ENCODE measurements around the gene NUP62. TPM values are rescaled to one million over a fixed set of nuclear protein-coding genes. Genes with fewer than 3 reads are reported as not detected.

NUP62 gene
- total and polyA plus RNA-seq, 2 experiments from 2014 or later = 35.1 to 38.5 TPM

DNA sequence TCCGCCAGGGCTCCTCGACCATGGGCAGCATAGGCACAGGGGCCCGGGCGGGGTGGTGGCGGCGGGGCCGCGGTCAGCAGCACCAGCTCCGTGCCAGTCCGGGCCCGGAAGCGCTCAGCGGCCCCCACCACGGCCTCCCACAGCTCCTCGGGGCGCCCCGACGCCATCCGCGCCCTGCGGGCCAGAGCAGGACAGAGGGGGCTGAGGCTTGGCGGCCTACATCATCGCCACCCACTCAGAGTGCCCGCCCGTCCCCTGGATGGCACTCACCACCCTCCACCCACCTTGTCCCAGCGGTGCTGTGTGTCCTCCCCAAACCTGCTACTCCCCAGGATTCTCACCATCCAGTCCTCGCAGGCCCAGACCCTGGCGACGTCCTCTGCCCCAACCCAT is 56.2 kb downstream of the NUP62 start:
- H3K79me2 ChIP-seq (ENCODE audit: insufficient read depth) = peaks cover 51% of the 10 kb centered on the region
- 89 to 92% methylated on average over 10 to 24 of the region's 29 CpGs for WGBS, 2 experiments (ENCODE audit: low coverage in 1 of 2, low lambda C conversion rate in 2 of 2, missing lambda C conversion rate in 2 of 2)
- H3F3A ChIP-seq (ENCODE audit: insufficient read depth) = peaks cover 10% of the 10 kb centered on the region; the same call in 1 of the 2 replicates
- H3K4me3 ChIP-seq = no peak overlapping the region
- TF ChIP-seq EZH2 (IDR thresholded peaks at IDR 0.05; ENCODE audit: insufficient read depth, poor library complexity, severe bottlenecking) (no peak), EZH2phosphoT487 (IDR thresholded peaks at IDR 0.05; ENCODE audit: insufficient read depth, low read depth) (no peak)
- H3K4me1 ChIP-seq (ENCODE audit: insufficient read depth) = peaks cover 19% of the 10 kb centered on the region
- no peaks in the 10 kb centered on the region for H3K9me3 ChIP-seq (ENCODE audit: low read depth)
- H3K36me3 ChIP-seq (ENCODE audit: low read depth) = 0 out of 2 replicates have a peak, but pooled peaks cover 2% of the 10 kb centered on the region
- H3K27ac ChIP-seq = no peak overlapping the region
- no peaks in the 10 kb centered on the region for H3K27me3 ChIP-seq (replicated peaks; ENCODE audit: insufficient read depth)
- H3K4me2 ChIP-seq (ENCODE audit: unreplicated experiment) = no peak overlapping the region
- no peaks in the 10 kb centered on the region for H3K9me2 ChIP-seq (ENCODE audit: insufficient read depth)
- in situ Hi-C loops (cut with MboI) = no loop called here
- H4K20me1 ChIP-seq (ENCODE audit: insufficient read depth) = no peaks in the 10 kb centered on the region
- no peak overlapping the region for H3K9ac ChIP-seq
- no peak overlapping the region for H2AFZ ChIP-seq
- no peak for DNase-seq

DNA sequence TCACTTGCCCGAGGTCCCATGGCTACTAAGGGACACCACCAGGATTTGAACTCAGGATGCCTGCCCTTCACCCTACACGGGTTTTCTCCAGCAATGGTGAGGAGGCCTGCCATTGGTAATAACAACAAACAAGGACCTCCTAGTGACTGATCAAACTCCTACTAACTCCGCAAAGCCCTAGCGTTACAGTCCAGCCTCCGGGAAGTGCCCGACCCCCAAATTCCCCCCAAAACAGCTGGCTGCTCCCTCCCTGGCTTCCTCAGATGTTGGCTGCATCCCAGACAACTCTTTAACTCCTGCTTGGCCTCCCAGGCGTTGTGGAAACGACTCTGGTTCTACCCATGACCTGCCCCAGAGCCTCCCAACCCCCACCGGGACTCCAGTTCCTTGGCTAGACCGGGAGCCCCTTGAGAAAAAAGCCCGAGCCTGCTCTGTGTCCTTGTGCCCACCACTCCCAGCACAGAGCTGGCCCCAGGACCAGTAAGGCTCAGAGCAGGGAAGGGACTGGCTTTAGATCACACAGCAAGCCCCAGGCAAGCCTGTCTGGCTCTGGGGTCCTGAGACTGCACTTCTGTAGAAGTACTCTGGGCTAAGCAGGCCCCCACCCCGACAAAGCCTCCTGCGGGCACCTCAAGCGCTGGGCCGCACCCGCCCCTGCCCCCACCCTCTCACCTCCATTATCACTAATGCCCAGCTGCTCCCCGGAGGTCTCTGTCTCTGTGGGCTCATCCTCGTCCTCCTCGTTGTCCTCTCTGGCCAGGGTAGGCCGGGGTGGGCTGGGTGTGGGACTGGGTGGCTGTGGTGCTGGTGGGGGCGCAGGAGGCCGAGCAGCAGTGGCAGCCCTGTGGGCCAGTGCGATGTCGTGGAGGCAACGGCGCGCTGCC is 56.8 kb downstream of the NUP62 start:
- Histone ChIP-seq H3K9ac (no peak overlapping the region), H3K27me3 (replicated peaks; ENCODE audit: insufficient read depth) (no peaks in the 10 kb centered on the region), H2AFZ (no peak overlapping the region), H3F3A (ENCODE audit: insufficient read depth) (peaks cover 16% of the 10 kb centered on the region; the same call in 1 of the 2 replicates), H3K36me3 (ENCODE audit: low read depth) (0 out of 2 replicates have a peak, but pooled peaks cover 2% of the 10 kb centered on the region), H3K9me3 (ENCODE audit: low read depth) (no peaks in the 10 kb centered on the region), H3K9me2 (ENCODE audit: insufficient read depth) (no peaks in the 10 kb centered on the region), H3K4me3 (no peak overlapping the region), H3K4me2 (ENCODE audit: unreplicated experiment) (no peak overlapping the region), H3K79me2 (ENCODE audit: insufficient read depth) (peaks cover 51% of the 10 kb centered on the region), H3K27ac (no peak overlapping the region), H3K4me1 (ENCODE audit: insufficient read depth) (peaks cover 19% of the 10 kb centered on the region), H4K20me1 (ENCODE audit: insufficient read depth) (no peaks in the 10 kb centered on the region)
- WGBS, 2 experiments (ENCODE audit: low coverage in 1 of 2, low lambda C conversion rate in 2 of 2, missing lambda C conversion rate in 2 of 2) = 69 to 79% methylated on average over 15 to 27 of the region's 27 CpGs
- DNase-seq = no peak
- in situ Hi-C loops (cut with MboI) = no loop called here
- TF ChIP-seq EZH2 (IDR thresholded peaks at IDR 0.05; ENCODE audit: insufficient read depth, poor library complexity, severe bottlenecking) = no peak
- TF ChIP-seq EZH2phosphoT487 (IDR thresholded peaks at IDR 0.05; ENCODE audit: insufficient read depth, low read depth) = no peak

GRCh38 chr19:49871349-49871985 is 57.8 kb downstream of the NUP62 start:
- Histone ChIP-seq H3K4me3 (no peak overlapping the region), H3F3A (ENCODE audit: insufficient read depth) (peaks cover 16% of the 10 kb centered on the region), H3K9ac (no peak overlapping the region), H3K36me3 (ENCODE audit: low read depth) (0 out of 2 replicates have a peak, but pooled peaks cover 2% of the 10 kb centered on the region), H3K79me2 (ENCODE audit: insufficient read depth) (peaks cover 54% of the 10 kb centered on the region), H4K20me1 (ENCODE audit: insufficient read depth) (no peaks in the 10 kb centered on the region), H2AFZ (no peak overlapping the region), H3K9me2 (ENCODE audit: insufficient read depth) (no peaks in the 10 kb centered on the region), H3K9me3 (ENCODE audit: low read depth) (no peaks in the 10 kb centered on the region), H3K4me2 (ENCODE audit: unreplicated experiment) (no peak overlapping the region), H3K4me1 (ENCODE audit: insufficient read depth) (peaks cover 19% of the 10 kb centered on the region), H3K27me3 (replicated peaks; ENCODE audit: insufficient read depth) (no peaks in the 10 kb centered on the region), H3K27ac (no peak overlapping the region)
- DNase-seq = peak; percentile 35
- TF ChIP-seq EZH2 (IDR thresholded peaks at IDR 0.05; ENCODE audit: insufficient read depth, poor library complexity, severe bottlenecking) (no peak), EZH2phosphoT487 (IDR thresholded peaks at IDR 0.05; ENCODE audit: insufficient read depth, low read depth) (no peak)
- in situ Hi-C loops (cut with MboI) = no loop called here
- WGBS, 2 experiments (ENCODE audit: low coverage in 1 of 2, low lambda C conversion rate in 2 of 2, missing lambda C conversion rate in 2 of 2) = 83 to 88% methylated on average over 17 of the region's 17 CpGs

DNA sequence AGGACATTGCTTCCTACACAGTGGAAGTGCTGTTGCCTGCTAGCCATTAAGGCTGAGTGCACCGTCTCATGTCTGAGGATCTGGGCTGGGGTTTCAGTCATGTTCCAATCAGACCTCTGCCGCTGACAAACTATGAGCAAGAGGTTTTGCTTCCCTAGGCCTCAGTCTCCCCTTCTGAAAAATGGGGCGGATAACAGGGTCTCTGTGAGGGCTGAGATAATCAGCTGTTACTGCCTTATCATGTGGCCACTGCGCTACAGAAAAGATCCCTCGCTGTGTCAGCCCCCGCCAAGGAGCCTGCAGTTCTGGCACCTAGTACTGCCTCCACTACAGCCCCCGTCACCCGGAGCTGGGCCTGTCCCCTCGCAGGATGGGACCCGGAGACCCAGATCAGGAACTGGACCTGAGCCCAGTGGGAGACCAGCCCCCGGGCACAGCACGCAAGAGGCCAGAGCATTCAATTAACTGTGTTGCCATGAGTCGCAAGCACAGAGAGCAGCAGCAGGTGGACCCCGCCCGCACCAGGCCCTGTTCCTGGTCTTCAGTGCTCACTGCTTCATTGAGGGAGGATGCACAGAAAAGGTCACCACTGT is 58.9 kb downstream of the NUP62 start:
- no peaks in the 10 kb centered on the region for H3K27me3 ChIP-seq (replicated peaks; ENCODE audit: insufficient read depth)
- no peak for TF ChIP-seq EZH2phosphoT487 (IDR thresholded peaks at IDR 0.05; ENCODE audit: insufficient read depth, low read depth)
- TF ChIP-seq EZH2 (IDR thresholded peaks at IDR 0.05; ENCODE audit: insufficient read depth, poor library complexity, severe bottlenecking) = no peak
- peak overlapping the region; percentile 68 for H3K4me3 ChIP-seq
- peak overlapping the region; percentile 73 for H3K4me2 ChIP-seq (ENCODE audit: unreplicated experiment)
- in situ Hi-C loops (cut with MboI) = no loop called here
- H2AFZ ChIP-seq = peak overlapping the region; percentile 51; the same call in 1 of the 2 replicates
- H3K36me3 ChIP-seq (ENCODE audit: low read depth) = 0 out of 2 replicates have a peak, but pooled peaks cover 2% of the 10 kb centered on the region
- no peaks in the 10 kb centered on the region for H3K9me3 ChIP-seq (ENCODE audit: low read depth)
- DNase-seq = no peak
- 63 to 64% methylated on average over 15 of the region's 15 CpGs for WGBS, 2 experiments (ENCODE audit: low coverage in 1 of 2, low lambda C conversion rate in 2 of 2, missing lambda C conversion rate in 2 of 2)
- peaks cover 55% of the 10 kb centered on the region for H3K79me2 ChIP-seq (ENCODE audit: insufficient read depth)
- no peaks in the 10 kb centered on the region for H4K20me1 ChIP-seq (ENCODE audit: insufficient read depth)
- no peaks in the 10 kb centered on the region for H3K9me2 ChIP-seq (ENCODE audit: insufficient read depth)
- peaks cover 26% of the 10 kb centered on the region for H3K4me1 ChIP-seq (ENCODE audit: insufficient read depth)
- H3K9ac ChIP-seq = peak overlapping the region; percentile 69
- H3K27ac ChIP-seq = peak overlapping the region; percentile 50
- peaks cover 16% of the 10 kb centered on the region for H3F3A ChIP-seq (ENCODE audit: insufficient read depth)

All from GM23248 (cell line).